Mucosa of descending colon (tissue), 3 donors: ENCODE results near the gene BMPR1A. TPM values are rescaled to one million over a fixed set of nuclear protein-coding genes. Genes with fewer than 3 reads are reported as not detected.
"Not testable (repeated sequence)": the region's sequence is repeated elsewhere in the genome, so short reads cannot be mapped to it uniquely, and the experiment has no call there.

Experiments used
- ATAC-seq: fragments of 200-7000 bp; cut with Tn5 transposase; one replicate; pipeline ENCODE4 v1.9.1; 2020; ENCODE audit warnings: mild to moderate bottlenecking, moderate library complexity
- DNase-seq, 3 donors: peaks; one replicate each; pipeline ENCODE4 v3.0.0-alpha.2; 2020
- H3K36me3 ChIP-seq: fragments of 200-600 bp; one replicate; pipeline ENCODE4 v1.8.0; 2021; ENCODE audit warnings: low read depth, mild to moderate bottlenecking
- H3K4me1 ChIP-seq: fragments of 200-600 bp; one replicate; pipeline ENCODE4 v1.8.0; 2021; ENCODE audit warnings: low read depth, mild to moderate bottlenecking
- H3K4me3 ChIP-seq: fragments of 200-600 bp; one replicate; pipeline ENCODE4 v1.8.0; 2021; ENCODE audit warnings: mild to moderate bottlenecking
- H3K9me3 ChIP-seq: fragments of 200-600 bp; one replicate; pipeline ENCODE4 v1.8.0; 2021; ENCODE audit warnings: mild to moderate bottlenecking
- CTCF ChIP-seq: fragments of 200-600 bp; IDR thresholded peaks from one replicate; pipeline ENCODE4 v1.8.0; 2022; ENCODE audit warnings: antibody characterized with exemption, mild to moderate bottlenecking
- intact Hi-C, 2 donors: fragments of 100-400 bp; cut with DNase I in 1 of 2; cut with micrococcal nuclease in 1 of 2; formaldehyde crosslinking; loops; one replicate each; pipeline versions ENCODE4 v1.11.0 to v1.11.1; 2022; cut with DNase I, micrococcal nuclease
- total RNA-seq, 3 donors: library from RNA; stranded (reverse); fragmentation: NEBNext Ultra II Directional in 2 of 3; extraction: Animal tissue kit (Norgen Biotek cat#: 25700) in 2 of 3; gene quantifications; one replicate each; pipeline versions ENCODE4 v1.2.1 to v1.2.4, GENCODE V29; 2021 to 2023
- donor health status: DM: no; HTN: no; CAD: no; lungs with moderate emphysema.
- donor health status: DM: no; HTN: no; CAD: no.
- donor health status: DM: no; HTN: yes; CAD: no.

The BMPR1A gene
- total RNA-seq, 3 donors from 2014 or later = 44.4 to 126 (median 45.3) TPM

GRCh38 chr10:86932674-86933073, 176.3 kb downstream of the BMPR1A start:
- no peak for TF ChIP-seq CTCF
- intact Hi-C loops = no loop called here
- Histone ChIP-seq H3K4me1 (no peaks in the 10 kb centered on the region), H3K9me3 (no peaks in the 10 kb centered on the region), H3K4me3 (no peak overlapping the region), H3K36me3 (no peaks in the 10 kb centered on the region)
- no peak for ATAC-seq
- no peak for DNase-seq

DNA sequence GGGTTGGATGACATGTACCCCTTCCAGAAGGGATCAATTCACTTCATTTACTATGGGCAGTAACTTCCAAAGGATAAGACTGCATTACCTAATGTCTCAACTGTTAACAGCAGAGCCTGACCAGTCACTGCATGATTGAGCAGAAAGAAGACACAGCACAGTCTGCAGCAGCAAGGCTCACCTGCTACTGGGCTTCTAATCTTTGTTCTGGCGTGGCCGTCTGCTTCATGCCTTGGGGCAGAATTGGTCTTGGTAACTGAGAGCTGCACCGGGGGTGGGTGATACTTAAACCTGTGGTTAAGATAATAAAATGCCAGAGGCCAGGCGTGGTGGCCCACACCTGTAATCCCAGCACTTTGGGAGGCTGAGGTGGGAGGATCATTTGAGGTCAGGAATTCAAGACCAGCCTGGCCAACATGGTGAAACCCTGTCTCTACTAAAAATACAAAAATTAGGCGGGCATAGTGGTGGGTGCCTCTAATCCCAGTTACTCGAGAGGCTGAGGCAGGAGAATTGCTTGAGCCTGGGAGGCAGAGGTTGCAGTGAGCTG, 177.8 kb downstream of the BMPR1A start:
- ATAC-seq, H3K9me3 ChIP-seq, DNase-seq, H3K4me3 ChIP-seq, H3K36me3 ChIP-seq, intact Hi-C loops, H3K4me1 ChIP-seq: not testable (repeated sequence)

DNA sequence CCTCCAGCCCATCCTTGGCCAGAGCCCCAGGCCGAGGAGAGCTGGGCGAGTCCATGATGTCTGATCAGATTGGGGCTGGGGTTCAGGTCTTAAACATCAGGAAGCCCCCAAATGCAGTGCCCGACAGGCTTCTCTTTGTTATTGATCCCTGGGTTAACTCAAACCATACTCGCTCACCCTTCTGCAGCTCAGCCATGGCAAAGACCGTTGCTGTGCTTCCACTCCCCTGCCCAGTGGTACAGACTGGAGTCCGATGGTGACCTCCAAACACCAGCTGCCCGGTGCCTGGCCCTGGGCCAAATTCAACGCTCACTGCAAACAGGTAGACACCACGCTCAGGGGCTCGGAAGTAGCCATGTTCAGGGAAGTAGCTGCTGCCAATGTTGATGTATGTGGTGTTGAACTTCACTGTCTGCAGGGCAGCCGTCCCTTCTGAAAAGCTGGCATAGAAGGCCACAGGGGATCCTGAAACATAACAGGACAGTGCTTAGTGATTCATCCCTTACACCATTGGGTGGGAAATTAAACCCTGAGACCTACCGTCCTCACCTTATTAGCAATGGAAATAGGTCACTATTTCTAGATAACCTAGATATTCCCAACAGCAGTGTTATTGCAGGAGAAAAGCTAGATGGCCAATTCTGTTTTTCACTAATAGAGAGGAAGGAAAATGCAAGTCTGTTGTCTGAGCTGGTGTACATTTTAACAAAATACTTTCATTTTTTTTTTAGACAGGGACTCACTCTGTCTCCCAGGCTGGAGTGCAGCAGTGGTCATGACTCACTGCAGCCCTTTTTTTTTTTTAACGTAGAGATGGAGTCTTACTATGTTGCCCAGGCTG, 180.5 kb downstream of the BMPR1A start:
- Histone ChIP-seq H3K9me3 (no peaks in the 10 kb centered on the region), H3K4me1 (peaks cover 11% of the 10 kb centered on the region), H3K36me3 (no peaks in the 10 kb centered on the region), H3K4me3 (no peak overlapping the region)
- no peak for DNase-seq
- no peak for ATAC-seq
- intact Hi-C loops = no loop called here
- TF ChIP-seq CTCF = no peak

GRCh38 chr10:86937502-86938154, 181.2 kb downstream of the BMPR1A start:
- intact Hi-C loops = no loop called here
- no peaks in the 10 kb centered on the region for H3K36me3 ChIP-seq
- DNase-seq (no peak), ATAC-seq (no peak)
- H3K4me1 ChIP-seq = peaks cover 11% of the 10 kb centered on the region
- no peaks in the 10 kb centered on the region for H3K9me3 ChIP-seq
- H3K4me3 ChIP-seq = no peak overlapping the region
- no peak for TF ChIP-seq CTCF

- DNase-seq = no peak
- no peak overlapping the region for H3K4me3 ChIP-seq
Observed at GRCh38 chr10:86938260-86938659, 181.8 kb downstream of the BMPR1A start.

GRCh38 chr10:86940076-86940475, 183.7 kb downstream of the BMPR1A start:
- intact Hi-C loops, DNase-seq, H3K9me3 ChIP-seq, H3K36me3 ChIP-seq, ATAC-seq, H3K4me3 ChIP-seq: not testable (repeated sequence)
- peaks cover 11% of the 10 kb centered on the region for H3K4me1 ChIP-seq

More at GRCh38 chr10:86938260-86938659, 181.8 kb downstream of the BMPR1A start:
- Histone ChIP-seq H3K4me1 (peaks cover 11% of the 10 kb centered on the region), H3K36me3 (no peaks in the 10 kb centered on the region), H3K9me3 (no peaks in the 10 kb centered on the region)
- no peak for ATAC-seq
- intact Hi-C loops = no loop called here
- TF ChIP-seq CTCF = no peak
